ENCODE results near the gene POT1.
A peak's percentile ranks its signal among the peaks of the same experiment; 100 is the strongest.

The POT1 gene

GRCh38 chr7:124930173-124930623 lies 573 bp upstream of the POT1 start:
- Mint-ChIP-seq H3K4me1 (peaks cover 36% of the 10 kb centered on the region), H3K36me3 (ENCODE audit: low read depth) (peaks cover 14% of the 10 kb centered on the region), H3K27ac (peak overlapping the region; percentile 94), H3K9me3 (no peaks in the 10 kb centered on the region), H3K4me3 (peak overlapping the region; percentile 96), H3K27me3 (no peaks in the 10 kb centered on the region)
- ATAC-seq (no peak), DNase-seq (no peak)

GRCh38 chr7:124924906-124925305 lies 4.7 kb downstream of the POT1 start:
- no peak overlapping the region for H3K27ac Mint-ChIP-seq
- peaks cover 37% of the 10 kb centered on the region for H3K36me3 Mint-ChIP-seq (ENCODE audit: low read depth)
- ATAC-seq, result no peak
- H3K27me3 Mint-ChIP-seq, result no peaks in the 10 kb centered on the region
- no peak for DNase-seq
- no peaks in the 10 kb centered on the region for H3K9me3 Mint-ChIP-seq
- H3K4me1 Mint-ChIP-seq, result peaks cover 58% of the 10 kb centered on the region
- no peak overlapping the region for H3K4me3 Mint-ChIP-seq

GRCh38 chr7:124922200-124922599 lies 7.4 kb downstream of the POT1 start:
- no peak for DNase-seq
- H3K27me3 Mint-ChIP-seq, result no peaks in the 10 kb centered on the region
- H3K36me3 Mint-ChIP-seq (ENCODE audit: low read depth), result peaks cover 37% of the 10 kb centered on the region
- H3K4me1 Mint-ChIP-seq, result peaks cover 35% of the 10 kb centered on the region
- H3K4me3 Mint-ChIP-seq, result no peak overlapping the region
- H3K9me3 Mint-ChIP-seq, result no peaks in the 10 kb centered on the region
- ATAC-seq, result no peak
- H3K27ac Mint-ChIP-seq, result no peak overlapping the region

- H3K27ac Mint-ChIP-seq, result no peak overlapping the region
Observed at GRCh38 chr7:124919841-124920240, 9.8 kb downstream of the POT1 start.

GRCh38 chr7:124918662-124919061 lies 11.0 kb downstream of the POT1 start:
- DNase-seq (no peak), ATAC-seq (no peak)
- no peaks in the 10 kb centered on the region for H3K27me3 Mint-ChIP-seq
- peaks cover 15% of the 10 kb centered on the region for H3K4me1 Mint-ChIP-seq
- H3K4me3 Mint-ChIP-seq, result no peak overlapping the region
- no peak overlapping the region for H3K27ac Mint-ChIP-seq
- H3K9me3 Mint-ChIP-seq, result no peaks in the 10 kb centered on the region
- H3K36me3 Mint-ChIP-seq (ENCODE audit: low read depth), result peaks cover 19% of the 10 kb centered on the region

More at GRCh38 chr7:124919841-124920240, 9.8 kb downstream of the POT1 start:
- H3K9me3 Mint-ChIP-seq, result no peaks in the 10 kb centered on the region
- DNase-seq, result no peak
- peaks cover 25% of the 10 kb centered on the region for H3K36me3 Mint-ChIP-seq (ENCODE audit: low read depth)
- H3K4me1 Mint-ChIP-seq, result peaks cover 24% of the 10 kb centered on the region
- H3K27me3 Mint-ChIP-seq, result no peaks in the 10 kb centered on the region
- H3K4me3 Mint-ChIP-seq, result no peak overlapping the region
- ATAC-seq, result no peak

- Mint-ChIP-seq H3K36me3 (ENCODE audit: low read depth) (peaks cover 13% of the 10 kb centered on the region), H3K4me3 (no peak overlapping the region), H3K27me3 (no peaks in the 10 kb centered on the region), H3K4me1 (peaks cover 2% of the 10 kb centered on the region), H3K9me3 (no peaks in the 10 kb centered on the region), H3K27ac (no peak overlapping the region)
- ATAC-seq (no peak), DNase-seq (no peak)
Observed at GRCh38 chr7:124915242-124915641, 14.4 kb downstream of the POT1 start.

- DNase-seq (no peak), ATAC-seq (no peak)
- no peaks in the 10 kb centered on the region for H3K9me3 Mint-ChIP-seq
- H3K4me3 Mint-ChIP-seq, result no peak overlapping the region
- H3K4me1 Mint-ChIP-seq, result peaks cover 2% of the 10 kb centered on the region
- H3K36me3 Mint-ChIP-seq (ENCODE audit: low read depth), result peaks cover 13% of the 10 kb centered on the region
- no peak overlapping the region for H3K27ac Mint-ChIP-seq
- H3K27me3 Mint-ChIP-seq, result no peaks in the 10 kb centered on the region
Observed at GRCh38 chr7:124914298-124914697, 15.3 kb downstream of the POT1 start.

- Mint-ChIP-seq H3K36me3 (ENCODE audit: low read depth) (peaks cover 16% of the 10 kb centered on the region), H3K4me1 (peaks cover 4% of the 10 kb centered on the region), H3K27ac (no peak overlapping the region), H3K4me3 (no peak overlapping the region), H3K9me3 (no peaks in the 10 kb centered on the region), H3K27me3 (no peaks in the 10 kb centered on the region)
- no peak for DNase-seq
- no peak for ATAC-seq
Observed at GRCh38 chr7:124912972-124913371, 16.7 kb downstream of the POT1 start.

- H3K36me3 Mint-ChIP-seq (ENCODE audit: low read depth), result peaks cover 29% of the 10 kb centered on the region
- H3K27me3 Mint-ChIP-seq, result no peaks in the 10 kb centered on the region
- no peak overlapping the region for H3K27ac Mint-ChIP-seq
- H3K4me3 Mint-ChIP-seq, result no peak overlapping the region
- no peak for DNase-seq
- no peak for ATAC-seq
- peaks cover 6% of the 10 kb centered on the region for H3K9me3 Mint-ChIP-seq
- peaks cover 7% of the 10 kb centered on the region for H3K4me1 Mint-ChIP-seq
Observed at GRCh38 chr7:124909808-124910207, 19.8 kb downstream of the POT1 start.

GRCh38 chr7:124908259-124908658 lies 21.4 kb downstream of the POT1 start:
- Mint-ChIP-seq H3K27me3 (no peaks in the 10 kb centered on the region), H3K36me3 (ENCODE audit: low read depth) (peaks cover 28% of the 10 kb centered on the region), H3K9me3 (peaks cover 6% of the 10 kb centered on the region), H3K4me1 (peaks cover 10% of the 10 kb centered on the region), H3K27ac (no peak overlapping the region), H3K4me3 (no peak overlapping the region)
- no peak for DNase-seq
- ATAC-seq, result no peak

GRCh38 chr7:124907490-124907889 lies 22.1 kb downstream of the POT1 start:
- Mint-ChIP-seq H3K4me1 (peaks cover 10% of the 10 kb centered on the region), H3K27ac (no peak overlapping the region), H3K36me3 (ENCODE audit: low read depth) (peaks cover 33% of the 10 kb centered on the region), H3K9me3 (peaks cover 6% of the 10 kb centered on the region), H3K4me3 (no peak overlapping the region), H3K27me3 (no peaks in the 10 kb centered on the region)
- no peak for ATAC-seq
- DNase-seq, result no peak

- H3K4me1 Mint-ChIP-seq, result peaks cover 9% of the 10 kb centered on the region
- DNase-seq (no peak), ATAC-seq (no peak)
- peaks cover 45% of the 10 kb centered on the region for H3K36me3 Mint-ChIP-seq (ENCODE audit: low read depth)
- no peak overlapping the region for H3K27ac Mint-ChIP-seq
- H3K9me3 Mint-ChIP-seq, result no peaks in the 10 kb centered on the region
- no peaks in the 10 kb centered on the region for H3K27me3 Mint-ChIP-seq
- H3K4me3 Mint-ChIP-seq, result no peak overlapping the region
Observed at GRCh38 chr7:124898531-124898930, 31.1 kb downstream of the POT1 start.

GRCh38 chr7:124896001-124896400 lies 33.6 kb downstream of the POT1 start:
- Mint-ChIP-seq H3K27me3 (no peaks in the 10 kb centered on the region), H3K27ac (no peak overlapping the region), H3K9me3 (no peaks in the 10 kb centered on the region), H3K4me3 (no peak overlapping the region), H3K36me3 (ENCODE audit: low read depth) (peaks cover 40% of the 10 kb centered on the region), H3K4me1 (peaks cover 11% of the 10 kb centered on the region)
- DNase-seq, result no peak
- ATAC-seq, result no peak

- no peak overlapping the region for H3K4me3 Mint-ChIP-seq
- DNase-seq, result no peak
- peaks cover 51% of the 10 kb centered on the region for H3K36me3 Mint-ChIP-seq (ENCODE audit: low read depth)
- peaks cover 11% of the 10 kb centered on the region for H3K4me1 Mint-ChIP-seq
- H3K27me3 Mint-ChIP-seq, result no peaks in the 10 kb centered on the region
- peak; percentile 57 for ATAC-seq
- H3K9me3 Mint-ChIP-seq, result no peaks in the 10 kb centered on the region
- peak overlapping the region; percentile 59 for H3K27ac Mint-ChIP-seq
Observed at GRCh38 chr7:124893140-124893827, 36.3 kb downstream of the POT1 start.

- no peak overlapping the region for H3K27ac Mint-ChIP-seq
- H3K9me3 Mint-ChIP-seq, result no peaks in the 10 kb centered on the region
- ATAC-seq, result no peak
- H3K27me3 Mint-ChIP-seq, result no peaks in the 10 kb centered on the region
- peaks cover 36% of the 10 kb centered on the region for H3K36me3 Mint-ChIP-seq (ENCODE audit: low read depth)
- no peak for DNase-seq
- no peak overlapping the region for H3K4me3 Mint-ChIP-seq
- H3K4me1 Mint-ChIP-seq, result no peaks in the 10 kb centered on the region
Observed at GRCh38 chr7:124887247-124887646, 42.4 kb downstream of the POT1 start.

GRCh38 chr7:124881981-124882380 lies 47.6 kb downstream of the POT1 start:
- H3K27ac Mint-ChIP-seq, result no peak overlapping the region
- peaks cover 14% of the 10 kb centered on the region for H3K36me3 Mint-ChIP-seq (ENCODE audit: low read depth)
- H3K9me3 Mint-ChIP-seq, result no peaks in the 10 kb centered on the region
- H3K4me3 Mint-ChIP-seq, result no peak overlapping the region
- no peaks in the 10 kb centered on the region for H3K27me3 Mint-ChIP-seq
- ATAC-seq, result no peak
- no peaks in the 10 kb centered on the region for H3K4me1 Mint-ChIP-seq
- no peak for DNase-seq
